Ectodermal cell (in vitro differentiated cells): ENCODE data around the gene ASPM.
"Not testable (repeated sequence)": the region's sequence is repeated elsewhere in the genome, so short reads cannot be mapped to it uniquely, and the experiment has no call there.

Experiments
- H3K27ac ChIP-seq: 2 replicates; pipeline ENCODE4 v1.7.0; 2013; ENCODE audit warnings: mild to moderate bottlenecking, low read depth, low read length; ENCODE audit not compliant: insufficient read depth, poor library complexity, severe bottlenecking
- H3K27me3 ChIP-seq: 2 replicates; pipeline ENCODE4 v1.7.0; 2013; ENCODE audit warnings: mild to moderate bottlenecking, low read length; ENCODE audit not compliant: insufficient read depth, control insufficient read depth, poor library complexity, severe bottlenecking
- H3K36me3 ChIP-seq: one replicate; pipeline ENCODE4 v1.7.0; 2013; ENCODE audit warnings: low read length; ENCODE audit not compliant: control insufficient read depth, insufficient read depth
- H3K4me1 ChIP-seq: one replicate; pipeline ENCODE4 v1.7.0; 2013; ENCODE audit warnings: low read length; ENCODE audit not compliant: control insufficient read depth, insufficient read depth
- H3K4me3 ChIP-seq: 2 replicates; pipeline ENCODE4 v1.7.0; 2013; ENCODE audit warnings: low read depth, low read length, control low read depth; ENCODE audit not compliant: insufficient read depth
- H3K9me3 ChIP-seq: 2 replicates; pipeline ENCODE4 v1.7.0; 2013; ENCODE audit warnings: mild to moderate bottlenecking, low read length, moderate library complexity; ENCODE audit not compliant: control insufficient read depth
- WGBS, 2 experiments: methylation state at CpG; one replicate each; pipeline ENCODE4 v1.1.7; 2013; ENCODE audit warnings: missing lambda C conversion rate in 2 of 2; 5-methylcytosine and 5-hydroxymethylcytosine counted together

The ASPM gene

DNA sequence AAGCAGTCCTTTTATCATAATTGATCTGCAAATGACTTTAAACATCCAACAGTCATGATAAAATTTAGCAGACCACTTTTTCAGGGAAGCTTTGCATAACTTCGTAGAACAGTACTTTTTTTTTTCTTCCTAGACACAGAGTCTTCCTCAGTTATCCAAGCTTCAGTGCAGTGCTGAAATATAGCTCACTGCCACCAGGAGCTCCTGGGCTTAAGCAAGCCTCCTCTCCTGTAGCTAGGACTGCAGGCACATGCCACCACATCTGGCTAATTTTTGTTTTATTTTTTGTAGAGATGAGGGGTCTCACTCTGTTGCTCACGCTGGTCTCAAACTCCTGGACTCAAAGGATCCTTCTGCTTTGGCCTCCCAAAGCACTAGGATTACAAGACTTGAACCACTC is 83.3 kb downstream of the ASPM start:
- H3K9me3 ChIP-seq, result no peaks in the 10 kb centered on the region
- WGBS, 2 experiments, result 78 to 82% methylated on average over 2 of the region's 2 CpGs
- H3K27ac ChIP-seq, result no peak overlapping the region
- no peaks in the 10 kb centered on the region for H3K36me3 ChIP-seq
- no peaks in the 10 kb centered on the region for H3K4me1 ChIP-seq
- H3K4me3 ChIP-seq, result no peak overlapping the region
- no peaks in the 10 kb centered on the region for H3K27me3 ChIP-seq

DNA sequence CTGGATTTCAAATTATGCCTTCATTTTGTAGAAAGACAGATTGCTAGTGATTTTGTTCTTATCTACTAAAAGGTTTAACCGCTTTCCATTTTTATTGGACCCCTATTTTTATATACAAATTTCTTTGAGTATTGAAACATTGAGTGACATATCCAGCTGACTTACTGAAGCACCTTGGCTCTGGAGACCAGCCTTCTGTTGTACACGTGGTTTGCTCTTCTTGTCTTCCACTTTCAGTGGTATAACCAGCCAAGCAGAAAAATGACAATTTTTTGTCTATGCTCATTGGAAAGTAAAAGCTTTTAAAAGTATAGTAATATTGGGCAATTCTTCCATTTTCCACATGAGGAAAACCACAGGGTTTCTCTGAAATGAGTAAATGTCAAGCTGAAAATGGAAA is 83.8 kb downstream of the ASPM start:
- H3K4me3 ChIP-seq, result no peak overlapping the region
- 82 to 94% methylated on average over 1 to 2 of the region's 2 CpGs for WGBS, 2 experiments
- H3K36me3 ChIP-seq, result no peaks in the 10 kb centered on the region
- no peaks in the 10 kb centered on the region for H3K27me3 ChIP-seq
- H3K4me1 ChIP-seq, result no peaks in the 10 kb centered on the region
- no peak overlapping the region for H3K27ac ChIP-seq
- H3K9me3 ChIP-seq, result no peaks in the 10 kb centered on the region

DNA sequence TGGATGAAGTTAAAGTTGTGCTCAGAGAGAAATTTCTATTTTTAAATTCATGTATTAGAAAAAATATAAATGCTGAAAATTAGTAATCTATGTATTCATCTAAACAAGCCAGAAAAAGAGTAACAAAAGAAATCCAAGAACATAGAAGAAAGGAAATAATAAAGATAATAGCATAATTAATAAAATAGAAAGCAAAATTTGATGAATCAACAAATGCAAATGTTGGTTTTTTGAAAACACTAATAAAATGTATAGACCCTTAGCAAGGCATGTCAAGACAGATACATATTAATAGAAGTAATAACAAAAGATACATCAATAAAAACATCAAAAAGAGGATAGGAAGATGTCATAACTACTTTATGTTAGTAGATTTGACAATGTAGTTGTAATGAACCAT is 97.4 kb downstream of the ASPM start:
- H3K9me3 ChIP-seq, result no peaks in the 10 kb centered on the region
- H3K27ac ChIP-seq, result no peak overlapping the region
- H3K27me3 ChIP-seq, result no peaks in the 10 kb centered on the region
- no peaks in the 10 kb centered on the region for H3K36me3 ChIP-seq
- H3K4me1 ChIP-seq, result no peaks in the 10 kb centered on the region
- no peak overlapping the region for H3K4me3 ChIP-seq

DNA sequence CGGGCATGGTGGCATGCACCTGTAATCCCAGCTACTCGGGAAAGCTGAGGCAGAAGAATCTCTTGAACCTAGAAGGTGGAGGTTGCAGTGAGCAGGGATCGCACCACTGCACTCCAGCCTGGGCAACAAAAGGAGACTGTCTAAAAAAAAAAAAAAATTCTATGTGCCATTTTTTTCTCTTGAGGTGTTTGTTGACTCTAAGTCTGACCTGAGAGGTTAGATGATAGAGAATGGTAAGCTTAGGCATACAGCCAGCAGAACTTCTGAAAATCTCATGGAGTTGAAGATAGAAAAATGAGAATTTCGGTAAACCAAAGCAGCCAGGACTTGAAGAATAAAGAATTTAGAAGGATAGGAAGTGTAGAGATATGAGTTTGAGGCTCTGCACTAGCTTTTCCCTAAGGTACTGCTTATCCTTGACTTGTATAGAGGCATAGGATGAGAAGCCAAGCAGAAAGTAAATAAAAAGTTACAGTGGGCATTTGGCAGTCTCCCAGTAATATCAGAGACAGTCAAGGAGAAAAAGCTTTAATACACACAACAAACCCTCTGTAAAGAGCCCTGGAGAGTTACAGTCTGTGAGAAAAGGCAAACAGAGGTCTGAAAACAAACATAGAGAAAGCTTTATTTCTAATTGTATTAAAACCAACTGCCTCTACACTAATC is 103.7 kb downstream of the ASPM start:
- no peaks in the 10 kb centered on the region for H3K4me1 ChIP-seq
- H3K4me3 ChIP-seq, result no peak overlapping the region
- H3K27ac ChIP-seq, result no peak overlapping the region
- no peaks in the 10 kb centered on the region for H3K9me3 ChIP-seq
- WGBS, 2 experiments, result 69 to 77% methylated on average over 2 of the region's 4 CpGs
- H3K36me3 ChIP-seq, result no peaks in the 10 kb centered on the region
- H3K27me3 ChIP-seq, result no peaks in the 10 kb centered on the region

DNA sequence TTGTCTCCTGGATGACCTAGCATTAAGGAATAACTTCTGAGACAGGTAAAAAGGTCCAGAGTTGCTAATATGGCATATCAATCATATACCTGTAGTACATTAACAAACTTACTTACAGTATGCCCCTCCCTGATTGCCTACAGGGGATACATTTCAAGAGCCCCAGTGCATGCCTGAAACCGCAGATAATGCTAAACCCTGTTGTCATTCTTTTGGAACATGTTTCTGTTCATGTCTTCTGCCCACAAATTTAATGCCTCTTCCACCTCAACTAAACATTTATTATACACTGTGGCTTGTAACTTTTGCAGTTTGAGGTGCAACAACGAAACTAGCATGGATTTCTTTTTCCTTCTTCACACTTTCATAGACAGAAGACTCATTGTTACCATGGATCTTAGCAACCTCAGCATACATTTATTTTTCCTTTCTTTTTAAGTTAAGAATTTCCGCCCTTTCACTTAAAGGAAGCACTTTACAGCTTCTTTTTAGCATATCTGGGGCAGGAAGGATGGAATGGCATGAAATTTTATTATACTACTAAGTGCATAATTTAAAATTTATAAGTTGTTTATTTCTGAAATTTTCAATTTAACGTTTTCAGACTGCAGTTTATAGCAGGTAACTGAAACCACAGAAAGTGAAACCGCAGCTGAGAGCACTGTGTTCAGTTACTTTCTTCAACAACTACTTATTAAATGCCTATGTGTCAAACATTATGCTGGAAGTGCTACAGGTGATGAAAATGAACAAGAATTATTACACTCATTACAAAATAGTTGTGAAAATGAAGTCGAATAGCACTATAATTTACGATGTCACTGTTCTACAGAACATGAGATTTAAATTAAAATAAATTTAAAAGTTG is 104.7 kb downstream of the ASPM start:
- Histone ChIP-seq H3K36me3 (no peaks in the 10 kb centered on the region), H3K27ac (no peak overlapping the region)

DNA sequence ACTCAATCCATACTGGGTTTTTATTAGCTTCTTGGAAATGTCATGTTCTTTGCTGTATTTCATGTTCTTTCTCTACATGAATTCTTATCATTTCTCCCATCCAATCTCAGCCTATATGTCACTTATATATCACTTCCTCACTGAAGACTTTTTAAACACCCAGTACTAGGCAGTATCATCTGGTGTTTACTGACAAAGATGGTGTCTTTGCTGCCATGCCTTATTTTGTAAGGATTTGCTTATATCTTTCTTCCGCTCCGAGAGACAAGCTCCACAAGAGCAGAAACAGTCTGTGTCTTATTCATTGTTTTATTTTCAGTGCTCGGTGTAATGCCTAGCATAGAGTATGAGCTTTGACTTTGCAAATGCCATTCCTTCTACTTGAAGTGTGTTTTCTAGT is 109.6 kb downstream of the ASPM start:
- no peaks in the 10 kb centered on the region for H3K4me1 ChIP-seq
- H3K4me3 ChIP-seq, result no peak overlapping the region
- no peaks in the 10 kb centered on the region for H3K27me3 ChIP-seq
- no peak overlapping the region for H3K27ac ChIP-seq
- H3K9me3 ChIP-seq, result no peaks in the 10 kb centered on the region
- no peaks in the 10 kb centered on the region for H3K36me3 ChIP-seq
- 94 to 95% methylated on average over 3 of the region's 3 CpGs for WGBS, 2 experiments

More for the DNA sequence above, 104.7 kb downstream of the ASPM start:
- no peaks in the 10 kb centered on the region for H3K9me3 ChIP-seq
- 91% methylated on average over 2 to 7 of the region's 7 CpGs for WGBS, 2 experiments
- no peaks in the 10 kb centered on the region for H3K4me1 ChIP-seq
- no peak overlapping the region for H3K4me3 ChIP-seq
- H3K27me3 ChIP-seq, result no peaks in the 10 kb centered on the region

DNA sequence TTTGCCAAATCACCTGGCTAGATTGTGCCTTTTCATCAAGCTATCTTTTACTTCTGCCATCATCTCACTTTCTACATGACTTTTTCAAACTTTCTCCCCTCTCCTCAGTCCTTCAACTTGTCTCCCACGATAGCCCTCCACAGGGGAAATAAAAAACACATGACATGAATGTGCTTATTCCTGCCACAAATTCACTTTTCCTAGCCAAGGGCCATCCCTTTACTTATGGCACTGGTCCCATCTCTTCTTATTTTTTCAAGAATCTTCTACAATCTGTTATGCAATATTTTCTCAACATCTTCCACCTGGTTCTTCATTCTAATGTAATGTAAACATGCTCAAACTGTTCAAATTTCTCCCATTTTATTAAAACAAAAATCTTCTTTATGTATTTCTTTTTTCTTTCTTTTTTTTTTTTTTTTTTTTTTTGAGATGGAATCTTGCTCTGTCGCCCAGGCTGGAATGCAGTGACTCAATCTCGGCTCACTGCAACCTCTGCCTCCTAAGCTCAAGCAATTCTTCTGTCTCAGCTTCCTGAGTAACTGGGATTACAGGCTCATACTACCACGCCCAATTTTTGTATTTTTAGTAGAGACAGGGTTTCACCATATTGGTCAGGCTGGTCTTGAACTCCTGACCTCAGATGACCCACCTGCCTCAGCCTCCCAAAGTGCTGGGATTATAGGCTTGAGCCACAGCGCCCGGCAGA is 111.7 kb downstream of the ASPM start:
- not testable (repeated sequence) for H3K27ac ChIP-seq, H3K4me1 ChIP-seq, H3K27me3 ChIP-seq, H3K36me3 ChIP-seq, H3K4me3 ChIP-seq, H3K9me3 ChIP-seq
- WGBS, 2 experiments, result 89 to 94% methylated on average over 6 of the region's 6 CpGs
